HG03045 (cell line): ENCODE results near the gene SAP25.
"Not testable (repeated sequence)": the region's sequence is repeated elsewhere in the genome, so short reads cannot be mapped to it uniquely, and the experiment has no call there.

ENCODE experiments used
- ATAC-seq: cut with Tn5 transposase; IDR thresholded peaks from one replicate; pipeline ENCODE4 v1.9.1; 2021; ENCODE audit warnings: mild to moderate bottlenecking, moderate library complexity; ENCODE audit not compliant: unreplicated experiment

SAP25 gene

DNA sequence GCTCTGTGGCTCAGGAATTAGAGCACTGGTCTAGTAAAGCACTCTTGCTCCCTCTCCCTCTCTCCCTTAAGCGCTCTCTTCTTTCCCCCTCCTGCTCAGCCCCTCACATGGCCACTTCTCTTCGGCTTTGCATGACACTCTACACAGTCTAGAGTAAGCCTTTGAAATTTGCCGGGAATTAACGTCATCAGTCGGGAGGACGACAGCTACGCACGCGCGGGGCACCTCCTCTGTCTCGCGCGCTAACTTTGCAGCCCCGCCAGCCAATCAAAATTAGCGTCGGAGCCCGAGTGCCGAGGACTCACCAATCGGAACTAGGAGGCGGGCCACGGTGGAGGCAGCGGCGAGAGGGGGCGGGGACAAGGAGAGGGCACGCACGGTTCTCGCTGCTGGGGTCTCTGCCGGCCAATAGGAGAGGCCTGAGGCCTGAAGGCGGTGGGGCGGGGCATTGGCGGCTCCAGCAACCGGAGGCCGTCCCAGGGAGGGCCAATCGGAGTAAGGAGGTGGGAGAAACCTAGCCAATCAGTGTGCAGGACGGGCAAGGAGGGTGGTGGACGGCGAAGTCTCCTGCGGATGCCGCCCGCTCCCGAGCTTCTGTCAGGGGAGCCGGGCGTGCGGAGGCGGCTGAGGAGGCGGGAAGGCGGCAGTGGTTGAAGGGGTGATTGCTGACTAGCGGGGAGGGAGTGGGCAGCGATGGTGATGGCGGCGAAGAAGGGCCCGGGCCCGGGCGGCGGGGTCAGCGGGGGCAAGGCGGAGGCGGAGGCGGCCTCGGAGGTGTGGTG, 34.9 kb downstream of the SAP25 start, which contains the start of gene AGFG2:
Gene AGFG2 (plus strand): TSS at position 550 of the 782 bp plus-strand sequence. CDS start 144 bp downstream, at position 694.
- ATAC-seq = peak; percentile 95

- no peak for ATAC-seq
These were observed 35.4 kb downstream of the SAP25 start for GRCh38 chr7:100538348-100538653.

DNA sequence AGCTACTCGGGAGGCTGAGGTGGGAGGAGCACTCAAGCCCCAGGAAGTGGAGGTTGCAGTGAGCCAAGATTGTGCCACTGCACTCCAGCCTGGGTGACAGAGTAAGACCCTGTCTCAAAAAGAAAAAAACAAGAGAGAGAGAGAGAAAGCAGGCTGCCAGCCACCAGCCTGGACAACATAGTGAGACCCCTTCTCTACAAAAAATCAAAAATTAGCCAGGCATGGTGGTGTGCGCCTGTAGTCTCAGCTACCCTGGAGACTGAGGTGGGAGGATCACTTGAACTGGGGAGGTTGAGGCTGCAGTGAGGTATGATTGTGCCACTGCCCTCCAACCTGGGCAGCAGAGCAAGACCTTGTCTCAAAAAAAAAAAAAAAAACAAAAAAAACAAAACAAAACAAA, 37.0 kb downstream of the SAP25 start:
- not testable (repeated sequence) for ATAC-seq

GRCh38 chr7:100535982-100536381, 37.7 kb downstream of the SAP25 start:
- ATAC-seq = not testable (repeated sequence)

DNA sequence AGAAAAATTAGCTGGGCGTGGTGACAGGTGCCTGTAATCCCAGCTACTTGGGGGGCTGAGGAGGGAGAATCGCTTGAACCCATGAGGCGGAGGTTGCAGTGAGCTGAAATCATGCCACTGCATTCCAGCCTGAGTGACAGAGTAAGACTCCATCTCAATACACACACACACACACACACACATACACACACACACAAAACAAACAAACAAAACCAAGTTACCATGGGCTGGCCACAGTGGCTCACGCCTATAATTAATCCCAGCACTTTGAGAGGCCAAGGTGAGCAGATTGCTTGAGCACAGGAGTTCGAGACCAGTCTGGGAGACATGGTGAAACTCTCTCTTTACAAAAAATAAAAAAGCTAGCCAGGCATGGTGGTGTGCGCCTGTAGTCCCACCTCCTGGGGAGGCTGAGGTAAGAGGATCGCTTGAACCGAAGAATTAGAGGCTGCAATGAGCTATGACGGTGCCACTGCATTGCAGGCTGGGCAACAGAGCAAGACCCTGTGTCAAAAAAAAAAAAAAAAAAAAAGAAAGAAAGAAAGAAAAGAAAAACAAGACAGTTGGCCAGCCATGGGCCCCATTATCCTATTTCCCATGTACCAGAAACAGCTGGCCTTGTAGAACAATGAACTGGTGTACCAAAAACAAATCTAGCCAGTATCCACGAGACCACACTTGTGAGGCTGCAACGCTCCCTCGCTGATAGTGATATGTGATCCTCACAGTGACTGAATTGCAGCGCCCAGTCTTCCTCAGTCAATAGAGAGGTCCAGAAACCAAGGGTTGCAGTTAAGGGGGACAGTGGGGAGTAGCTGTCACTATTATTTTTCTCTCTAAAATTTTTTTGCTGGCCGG, 41.3 kb downstream of the SAP25 start:
- ATAC-seq = no peak

- not testable (repeated sequence) for ATAC-seq
These were observed 45.4 kb downstream of the SAP25 start for GRCh38 chr7:100528108-100528866.

DNA sequence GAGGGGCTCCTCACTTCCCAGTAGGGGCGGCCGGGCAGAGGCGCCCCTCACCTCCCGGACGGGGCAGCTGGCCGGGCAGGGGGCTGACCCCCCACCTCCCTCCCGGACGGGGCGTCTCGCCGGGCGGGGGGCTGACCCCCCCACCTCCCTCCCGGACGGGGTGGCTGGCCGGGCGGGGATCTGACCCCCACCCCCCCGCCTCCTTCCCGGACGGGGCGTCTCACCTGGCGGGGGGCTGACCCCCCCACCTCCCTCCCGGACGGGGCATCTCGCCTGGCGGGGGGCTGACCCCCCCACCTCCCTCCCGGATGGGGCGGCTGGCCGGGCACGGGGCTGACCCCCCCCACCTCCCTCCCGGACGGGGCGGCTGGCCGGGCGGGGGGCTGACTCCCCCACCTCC, 50.5 kb downstream of the SAP25 start:
- ATAC-seq = not testable (repeated sequence)
